Activated T-cell treated with anti-CD3 and anti-CD28 coated beads, Interleukin-2, amount 50 U/mL, for 1 hour (primary cell): ENCODE measurements around the gene ZNF197.
A peak's percentile ranks its signal among the peaks of the same experiment; 100 is the strongest.
"Not testable (repeated sequence)": the region's sequence is repeated elsewhere in the genome, so short reads cannot be mapped to it uniquely, and the experiment has no call there.

Experiments used
- DNase-seq: peaks from one replicate; pipeline ENCODE4 v3.0.0-alpha.2; 2020

The ZNF197 gene

DNA sequence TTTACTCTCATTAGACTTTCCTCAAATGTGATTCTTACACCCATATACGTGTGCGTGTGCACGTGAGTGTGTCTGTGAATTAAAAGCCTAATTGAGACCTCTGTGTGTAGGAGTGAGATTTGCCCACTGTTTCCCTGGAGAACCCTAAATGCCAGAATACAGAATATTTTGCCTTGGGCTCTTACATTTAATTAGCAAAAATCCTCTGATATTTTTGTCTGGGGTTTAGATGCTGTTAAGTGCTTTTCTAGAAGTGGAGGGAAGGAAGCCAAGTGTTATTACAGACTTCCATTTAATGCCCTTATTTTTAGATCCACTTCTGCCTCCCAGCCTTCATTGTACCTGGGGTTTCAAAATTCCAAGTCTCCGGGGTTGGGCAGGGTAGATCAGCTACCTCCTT, 41.5 kb downstream of the ZNF197 start:
- no peak for DNase-seq

DNA sequence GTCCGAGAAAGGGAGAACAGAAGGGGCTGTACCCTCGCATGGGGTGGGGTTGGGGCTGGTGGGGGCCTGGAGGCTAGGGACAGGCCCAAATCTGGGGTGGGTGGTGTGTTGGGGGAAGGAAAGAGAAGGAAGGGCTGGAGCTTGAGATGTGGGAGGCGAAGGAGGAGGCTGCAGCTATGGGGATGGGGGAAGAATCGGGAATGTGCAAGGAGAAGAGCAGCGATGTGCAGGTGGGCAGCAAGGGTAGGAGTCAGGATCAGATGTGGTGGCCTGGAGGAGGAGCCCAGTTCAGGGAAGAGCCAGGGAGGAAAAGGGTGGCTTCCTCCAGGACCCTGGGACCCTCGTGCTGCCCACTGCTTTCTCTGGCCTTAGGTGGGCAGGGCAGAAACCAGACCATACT, 44.9 kb downstream of the ZNF197 start:
- DNase-seq = no peak

DNA sequence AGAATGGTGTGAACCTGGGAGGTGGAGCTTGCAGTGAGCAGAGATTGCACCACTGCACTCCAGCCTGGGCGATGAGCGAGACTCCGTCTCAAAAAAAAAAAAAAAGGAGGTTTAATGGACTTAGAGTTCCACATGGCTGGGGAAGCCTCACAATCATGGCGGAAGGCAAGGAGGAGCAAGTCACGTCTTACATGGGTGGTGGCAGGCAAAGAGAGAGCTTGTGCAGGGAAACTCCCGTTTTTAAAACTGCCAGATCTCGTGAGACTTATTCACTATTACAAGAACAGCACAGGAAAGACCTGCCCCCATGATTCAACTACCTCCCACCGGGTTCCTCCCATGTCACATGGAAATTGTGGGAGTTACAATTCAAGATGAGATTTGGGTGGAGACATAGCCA, 48.6 kb downstream of the ZNF197 start:
- DNase-seq = not testable (repeated sequence)

DNA sequence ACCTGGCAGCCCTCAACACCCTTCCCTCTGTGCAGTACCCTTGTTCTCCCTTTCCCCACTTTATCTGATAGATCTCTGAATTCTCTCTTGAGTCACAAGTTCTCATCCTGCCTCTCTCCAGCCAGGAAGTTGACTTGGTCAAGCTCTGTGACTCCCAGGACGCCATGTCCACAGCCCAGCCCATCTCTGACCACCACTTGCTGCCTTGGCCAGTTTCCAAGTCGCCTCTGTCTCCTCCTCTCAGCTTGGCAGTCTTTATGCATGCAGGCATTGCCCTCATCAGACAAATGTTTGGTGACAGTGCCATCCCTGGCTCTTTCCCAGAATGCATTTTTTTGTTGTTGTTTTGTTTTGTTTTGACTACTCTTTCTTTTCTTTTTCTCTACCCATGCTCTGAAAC, 49.4 kb downstream of the ZNF197 start:
- no peak for DNase-seq

DNA sequence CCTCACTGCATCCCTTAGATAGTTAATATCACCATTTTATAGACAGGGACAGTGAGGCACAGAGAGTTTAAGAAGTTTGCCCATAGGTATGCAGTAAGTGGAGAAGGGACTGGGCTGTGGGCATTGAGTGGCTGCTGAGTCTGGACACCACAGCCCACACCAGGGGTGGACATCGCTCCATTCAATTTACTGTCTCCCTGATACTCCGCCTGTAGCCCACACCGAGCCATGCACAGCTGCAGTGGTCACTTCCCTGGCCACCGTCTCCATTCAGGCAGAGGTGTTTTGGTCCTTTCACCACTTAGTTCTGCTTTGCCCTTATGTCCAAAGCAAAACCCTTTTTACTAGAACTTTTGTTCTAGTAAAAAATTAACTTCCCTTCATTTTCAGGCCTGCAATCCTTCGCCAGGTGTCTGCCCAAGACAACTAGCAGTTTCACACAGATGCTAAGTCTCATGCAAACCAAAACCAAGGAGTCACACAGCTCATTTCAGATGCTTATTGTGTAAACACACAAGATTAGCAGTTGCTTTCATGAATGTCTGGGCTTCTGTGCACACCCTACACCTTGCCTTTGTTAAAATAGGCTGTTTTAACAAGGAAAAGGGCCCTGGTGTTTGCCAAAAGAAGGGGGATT, 53.8 kb downstream of the ZNF197 start:
- DNase-seq = no peak

DNA sequence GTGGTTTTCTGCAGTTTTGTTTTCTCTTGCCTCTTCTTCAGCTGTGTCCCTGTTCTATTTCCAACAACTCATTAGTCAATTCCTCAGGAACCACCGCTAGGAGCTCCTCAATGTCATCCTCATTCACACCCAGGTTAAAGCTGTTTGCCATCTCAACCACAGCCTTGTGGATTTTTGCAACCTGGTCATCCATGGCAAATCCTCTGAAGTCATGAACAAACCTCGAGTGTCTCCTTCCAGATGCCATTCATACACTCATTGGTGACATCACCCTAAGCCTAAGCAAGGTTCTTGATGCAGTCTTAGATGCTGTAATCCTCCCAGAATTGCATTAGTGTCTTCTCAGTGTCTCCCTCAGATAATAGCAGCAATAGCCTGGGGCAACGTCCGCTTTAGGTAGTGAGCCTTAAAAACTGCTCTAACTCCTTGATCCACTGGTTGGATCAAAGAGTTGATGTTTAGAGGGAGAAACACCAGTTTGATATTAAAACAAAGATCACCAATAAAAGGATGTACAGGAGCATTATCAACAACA, 56.2 kb downstream of the ZNF197 start:
- DNase-seq = no peak

DNA sequence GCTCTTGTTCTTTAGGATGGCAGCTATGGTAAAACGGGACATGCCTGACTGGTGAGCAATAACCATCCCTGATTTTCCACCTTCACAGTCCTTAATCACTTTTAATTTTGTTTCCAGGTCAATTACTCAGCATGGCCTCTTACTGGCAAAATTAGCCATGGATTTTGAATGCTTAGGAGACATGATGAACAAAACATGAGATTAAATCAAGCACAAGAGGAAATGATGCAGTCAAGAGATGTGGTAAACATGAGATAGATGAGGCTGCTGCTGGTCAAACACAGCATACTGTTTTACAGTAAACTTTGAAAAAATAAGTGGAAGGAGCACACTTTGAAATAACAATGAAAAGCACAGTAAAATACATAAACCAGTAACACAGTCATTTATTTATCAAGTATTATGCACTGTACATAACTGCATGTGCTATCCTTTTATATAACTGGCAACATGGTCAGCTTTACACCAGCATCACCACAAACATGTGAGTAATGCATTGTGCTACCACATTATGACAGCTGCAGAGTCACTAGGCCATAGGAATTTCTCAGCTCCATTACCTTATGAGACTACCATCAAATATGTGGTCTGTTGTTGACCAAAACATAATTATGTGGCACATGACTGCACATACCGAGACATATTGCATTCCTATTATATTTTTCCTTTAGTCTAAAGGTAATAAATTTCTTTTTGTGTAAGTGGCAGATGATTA, 57.5 kb downstream of the ZNF197 start:
- no peak for DNase-seq

DNA sequence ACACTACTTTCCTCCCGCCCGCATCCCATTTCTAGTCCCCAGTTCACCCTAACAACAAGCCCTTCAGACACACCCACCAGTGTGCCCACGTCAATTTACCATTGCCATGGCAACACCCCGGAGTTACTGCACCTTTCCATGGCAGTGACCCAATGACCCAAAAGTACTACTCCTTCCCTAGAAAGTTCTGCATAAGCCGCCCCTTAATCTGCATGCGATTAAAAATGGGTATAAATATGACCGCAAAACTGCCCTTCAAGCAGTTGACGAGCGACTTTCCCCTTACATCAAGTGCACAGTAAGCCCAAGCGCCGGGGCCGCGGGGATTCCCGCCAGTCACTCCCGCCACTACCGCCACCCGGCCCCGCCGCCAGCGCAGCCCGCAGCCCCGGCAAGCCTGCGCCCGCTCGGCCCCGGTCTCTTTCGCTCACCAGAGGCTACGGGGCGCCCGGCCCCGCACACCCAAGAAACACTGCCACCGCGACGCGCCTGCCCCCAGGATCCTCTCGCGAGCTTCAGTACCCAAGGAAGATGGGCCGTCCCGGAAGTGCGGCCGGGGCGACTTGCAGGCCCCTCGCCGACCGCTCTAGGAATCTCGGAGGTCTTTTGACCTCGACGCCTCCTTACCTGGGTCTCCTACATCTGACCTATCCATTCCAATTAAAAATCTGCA, 60.4 kb downstream of the ZNF197 start:
- peak; percentile 43 for DNase-seq

DNA sequence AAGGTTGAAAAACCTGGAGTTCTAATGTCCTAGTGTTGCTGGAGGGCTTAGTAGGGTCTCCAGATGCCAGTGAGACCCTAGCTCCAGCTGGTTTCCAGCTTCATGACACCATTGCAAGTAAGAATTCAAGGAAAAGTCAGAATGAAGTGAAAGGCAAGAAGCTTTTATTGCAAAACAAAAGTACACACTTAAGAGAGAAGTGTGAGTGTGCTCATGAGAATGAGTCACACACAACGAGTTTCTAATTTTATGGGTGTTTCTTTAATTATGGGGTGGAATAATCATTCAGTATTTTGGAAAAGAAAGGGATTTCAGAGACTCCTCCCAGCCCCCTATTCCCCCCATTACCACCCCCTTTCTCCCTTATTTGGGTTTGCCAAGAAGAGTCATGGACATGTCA, 63.1 kb downstream of the ZNF197 start:
- no peak for DNase-seq
